CD4-positive, alpha-beta T cell treated with Interleukin-17A for 4 hours (primary cell): ENCODE results near the gene PIK3R5.
A peak's percentile ranks its signal among the peaks of the same experiment; 100 is the strongest.

ENCODE experiments used
- DNase-seq: peaks from one replicate; pipeline ENCODE4 v3.0.0-alpha.2; 2020; ENCODE audit warnings: mixed read lengths

PIK3R5 gene

GRCh38 chr17:8951206-8951605 is 14.3 kb downstream of the PIK3R5 start:
- no peak for DNase-seq

GRCh38 chr17:8949061-8949661 is 16.3 kb downstream of the PIK3R5 start:
- DNase-seq = no peak

DNA sequence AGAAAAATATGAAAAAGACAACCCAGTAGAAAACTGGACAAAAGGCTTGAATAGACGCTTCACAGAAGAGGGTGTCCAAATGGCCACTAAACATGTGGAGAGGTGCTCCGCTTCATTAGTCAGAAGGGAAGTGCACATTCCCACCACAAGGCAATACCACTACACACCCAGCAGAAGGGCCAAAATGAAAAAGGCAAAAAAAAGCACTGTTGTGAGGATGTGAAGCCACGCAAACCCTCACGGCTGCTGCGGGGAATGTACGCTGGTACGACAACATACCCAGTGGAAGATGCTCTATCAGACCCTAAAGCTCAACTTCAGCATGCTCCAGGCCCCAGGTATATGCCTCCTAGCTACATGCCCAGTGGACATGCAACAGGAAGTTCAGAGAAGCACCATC is 17.0 kb downstream of the PIK3R5 start:
- DNase-seq = no peak

DNA sequence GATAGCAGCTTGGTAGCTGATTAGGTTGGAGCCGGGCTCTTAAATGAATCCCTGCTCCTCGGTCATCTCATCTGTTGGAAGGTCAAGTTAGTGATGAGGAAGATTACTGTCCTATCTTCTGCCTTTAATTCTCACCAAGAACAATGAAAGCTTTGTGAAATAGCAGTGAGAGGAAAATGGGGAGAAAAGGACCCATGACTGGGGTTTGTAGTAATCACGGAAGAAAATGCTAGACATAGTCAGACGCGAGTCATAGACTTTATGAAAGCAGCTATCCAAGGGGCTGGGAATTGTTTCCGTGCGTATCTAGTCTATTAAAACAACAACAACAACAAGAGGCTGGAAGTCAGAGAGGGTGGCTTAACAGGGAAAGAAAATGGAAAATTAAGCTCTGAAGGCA is 18.3 kb downstream of the PIK3R5 start:
- DNase-seq = no peak

DNA sequence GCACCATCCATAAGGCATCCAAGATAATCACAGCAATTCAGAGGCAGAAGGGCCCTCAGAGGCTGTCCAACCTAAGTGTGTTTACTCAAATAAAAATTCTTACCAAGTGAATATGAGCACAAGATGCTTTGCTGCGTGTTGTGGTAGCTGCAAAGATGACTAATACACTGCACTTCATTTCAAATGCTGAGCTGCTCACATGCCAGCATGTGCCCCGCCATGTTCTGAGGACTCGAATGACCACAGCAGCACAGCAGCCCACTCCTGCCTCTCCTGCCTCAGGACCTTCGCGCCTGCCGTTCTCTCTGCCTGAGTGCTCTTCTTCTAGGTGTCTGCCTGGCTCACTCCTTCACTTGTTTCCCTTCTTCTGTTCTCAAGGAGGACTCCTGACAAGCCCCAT is 19.0 kb downstream of the PIK3R5 start:
- no peak for DNase-seq

DNA sequence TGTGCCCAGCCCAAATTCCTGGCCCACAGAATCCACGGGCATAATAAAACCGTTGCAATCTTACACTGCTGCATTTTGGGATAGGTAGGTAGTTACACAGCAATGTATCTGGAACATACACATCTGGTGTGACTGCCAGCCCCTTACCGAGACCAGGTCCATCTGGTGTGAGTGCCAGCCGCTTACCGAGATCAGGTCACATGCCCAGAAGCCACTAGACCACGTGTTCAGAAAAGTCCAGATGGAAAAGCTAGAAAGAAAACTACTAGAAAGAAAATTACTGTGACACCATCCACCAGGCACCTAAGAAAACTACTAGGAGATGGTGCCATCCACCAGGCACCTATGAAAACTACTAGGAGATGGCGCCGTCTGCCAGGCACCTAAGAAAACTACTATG is 19.4 kb downstream of the PIK3R5 start:
- DNase-seq = no peak

- DNase-seq = no peak
Observed at GRCh38 chr17:8944748-8945147, 20.8 kb downstream of the PIK3R5 start.

DNA sequence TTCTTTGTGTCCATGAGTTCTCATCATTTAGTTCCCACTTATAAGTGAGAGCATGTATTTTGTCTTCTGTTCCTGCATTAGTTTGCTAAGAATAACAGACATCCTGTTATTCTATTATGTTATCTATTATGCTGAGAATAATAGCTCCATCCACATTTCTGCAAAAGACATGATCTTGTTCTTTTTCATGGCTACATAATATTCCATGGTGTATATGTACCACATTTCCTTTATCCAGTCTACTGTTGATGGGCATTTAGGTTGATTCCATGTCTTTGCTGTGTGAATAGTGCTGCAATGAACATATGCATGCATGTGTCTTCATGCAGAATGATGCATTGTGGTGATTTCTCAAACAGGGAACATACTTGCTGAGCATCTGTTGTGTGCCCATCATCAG is 21.4 kb downstream of the PIK3R5 start:
- DNase-seq = no peak

- peak; percentile 76 for DNase-seq
Observed at GRCh38 chr17:8941980-8942622, 23.4 kb downstream of the PIK3R5 start.

DNA sequence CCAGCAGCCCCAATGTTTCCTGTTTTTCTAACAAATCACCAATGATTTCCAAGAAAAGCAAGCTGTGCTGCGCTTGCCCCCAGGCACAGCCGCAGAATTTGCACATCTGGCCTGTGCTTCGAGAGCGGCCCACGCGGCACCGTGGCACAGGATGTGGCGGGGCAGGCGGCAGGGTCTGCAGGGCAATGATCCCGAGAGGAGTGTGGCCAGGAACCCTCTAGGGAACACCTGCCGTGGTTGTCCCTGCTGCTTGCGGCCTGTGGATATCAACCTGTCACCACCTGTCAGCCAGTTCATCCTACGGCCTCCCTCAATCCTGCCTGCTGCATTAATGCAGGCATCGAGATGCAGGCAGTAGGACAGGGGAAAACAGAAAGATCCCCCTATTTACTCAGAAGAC is 24.0 kb downstream of the PIK3R5 start:
- peak; percentile 73 for DNase-seq

GRCh38 chr17:8940866-8941471 is 24.5 kb downstream of the PIK3R5 start:
- DNase-seq = peak; percentile 60

- DNase-seq = peak; percentile 35
Observed at GRCh38 chr17:8939496-8940334, 25.8 kb downstream of the PIK3R5 start.

DNA sequence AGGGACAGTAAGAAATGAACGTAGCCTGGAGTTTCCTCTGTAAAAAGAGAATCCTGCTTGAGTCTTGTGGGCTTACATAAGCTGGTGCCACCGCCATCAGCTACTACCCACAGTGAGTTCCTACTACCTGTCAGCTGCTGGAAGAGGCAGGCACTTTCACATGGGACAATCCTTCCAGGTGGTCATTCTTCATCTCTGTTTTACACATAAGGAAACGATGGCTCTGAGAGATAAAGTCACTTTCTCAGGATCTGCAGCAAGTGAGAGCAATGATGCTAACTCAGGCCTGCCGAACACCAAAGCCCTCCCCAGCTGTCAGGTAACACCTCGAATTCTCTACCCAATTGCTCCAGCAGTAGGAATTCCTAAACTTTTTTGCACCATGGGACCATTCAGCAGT is 26.6 kb downstream of the PIK3R5 start:
- no peak for DNase-seq

DNA sequence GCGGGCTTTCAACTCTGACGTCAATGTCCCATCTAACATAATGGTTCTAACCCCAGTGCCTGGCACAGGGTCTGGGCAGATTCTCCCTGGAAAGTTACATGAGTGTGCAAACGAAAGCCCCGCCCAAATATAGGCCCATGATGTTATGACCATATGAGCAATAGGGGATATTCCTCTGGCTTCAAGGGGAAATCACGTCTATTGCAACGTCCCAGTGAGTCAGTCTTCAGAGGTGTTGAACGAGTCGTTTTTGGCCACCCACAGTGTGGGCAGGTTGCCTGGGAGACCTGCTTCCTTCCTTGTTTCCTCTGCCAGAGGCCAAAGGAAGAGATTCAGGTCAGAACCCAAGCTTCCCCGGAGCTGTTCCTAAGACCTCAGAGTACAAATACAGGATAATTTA is 30.3 kb downstream of the PIK3R5 start:
- peak; percentile 52 for DNase-seq

- DNase-seq = no peak
Observed at GRCh38 chr17:8934346-8934745, 31.2 kb downstream of the PIK3R5 start.

GRCh38 chr17:8930649-8931048 is 34.9 kb downstream of the PIK3R5 start:
- DNase-seq = no peak

- DNase-seq = no peak
Observed at GRCh38 chr17:8928347-8928746, 37.2 kb downstream of the PIK3R5 start.

- no peak for DNase-seq
Observed at GRCh38 chr17:8927395-8927794, 38.1 kb downstream of the PIK3R5 start.

GRCh38 chr17:8925808-8926207 is 39.7 kb downstream of the PIK3R5 start:
- no peak for DNase-seq

DNA sequence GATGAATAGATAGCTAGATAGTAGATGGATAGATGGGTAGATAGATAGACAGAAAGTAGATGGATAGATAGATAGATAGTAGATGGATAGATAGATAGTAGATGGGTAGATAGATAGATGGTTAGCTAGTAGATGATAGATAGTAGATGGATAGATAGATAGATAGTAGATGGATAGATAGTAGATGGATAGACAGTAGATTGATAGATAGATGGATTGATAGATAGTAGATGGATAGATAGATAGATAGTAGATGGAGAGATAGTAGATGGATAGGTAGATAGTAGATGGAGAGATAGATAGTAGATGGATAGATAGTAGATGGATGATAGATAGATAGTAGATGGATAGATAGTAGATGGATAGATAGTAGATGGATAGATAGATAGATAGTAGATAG is 40.4 kb downstream of the PIK3R5 start:
- DNase-seq = no peak

DNA sequence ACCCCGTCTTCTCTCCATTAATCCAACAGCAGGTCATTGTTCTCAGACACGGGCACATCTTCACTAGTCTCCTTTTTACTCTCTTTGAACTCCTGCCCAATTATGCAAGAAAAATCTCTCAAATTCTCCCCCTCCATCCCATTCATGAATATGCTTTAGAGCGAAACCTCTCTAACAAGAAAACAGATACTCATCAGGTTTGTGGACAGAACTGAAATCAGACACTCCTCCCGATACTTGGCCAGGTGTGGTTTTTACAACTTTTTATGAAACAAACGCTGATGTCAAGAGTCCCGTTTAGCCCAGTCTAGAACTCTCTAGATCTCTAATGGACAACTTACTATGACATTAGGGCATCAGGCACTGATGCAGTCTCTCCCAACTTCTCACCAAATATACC is 40.9 kb downstream of the PIK3R5 start:
- no peak for DNase-seq

DNA sequence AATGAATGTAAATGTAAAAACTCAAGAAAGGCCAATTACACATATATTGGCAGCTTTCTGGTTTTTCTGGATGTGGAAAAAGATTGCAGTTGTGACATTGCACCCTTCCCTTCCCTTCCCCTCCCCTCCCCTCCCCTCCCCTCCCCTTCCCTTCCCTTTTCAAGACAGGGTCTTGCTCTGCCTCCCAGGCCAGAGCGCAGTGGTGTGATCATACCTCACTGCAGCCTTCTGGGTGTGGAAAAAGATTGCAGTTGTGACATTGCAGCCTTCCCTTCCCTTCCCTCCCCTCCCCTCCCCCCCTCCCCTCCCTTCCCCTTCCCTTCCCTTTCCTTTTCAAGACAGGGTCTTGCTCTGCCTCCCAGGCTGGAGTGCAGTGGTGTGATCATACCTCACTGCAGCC is 41.7 kb downstream of the PIK3R5 start:
- no peak for DNase-seq

- no peak for DNase-seq
Observed at GRCh38 chr17:8922928-8923327, 42.6 kb downstream of the PIK3R5 start.

GRCh38 chr17:8922451-8922850 is 43.1 kb downstream of the PIK3R5 start:
- DNase-seq = no peak
